CD4-positive, alpha-beta T cell (primary cell): Measurements from ENCODE around the gene KLF4. TPM values are rescaled to one million over a fixed set of nuclear protein-coding genes. Genes with fewer than 3 reads are reported as not detected.

Experiments used
- ATAC-seq: fragments of 200-7000 bp; cut with Tn5 transposase; one replicate; pipeline ENCODE4 v1.10.0; 2022; ENCODE audit warnings: mild to moderate bottlenecking; ENCODE audit not compliant: poor library complexity
- CTCF ChIA-PET: fragments of 350-600 bp; sonication (Branson Sonifier 250); formaldehyde crosslinking; loops from one replicate; lab custom pipeline; 2021; ENCODE audit warnings: antibody characterized with exemption, inconsistent platforms; lab: Charles Lee
- POLR2A ChIA-PET: fragments of 350-600 bp; sonication (Branson Sonifier 250); formaldehyde crosslinking; loops from one replicate; lab custom pipeline; 2021; ENCODE audit warnings: antibody characterized with exemption, inconsistent platforms; lab: Charles Lee
- DNase-seq, 14 experiments: peaks; one replicate each; pipeline ENCODE4 v3.0.0-alpha.2; 2013 to 2020; ENCODE audit warnings: mixed read lengths in 2 of 14
- H3K27ac ChIP-seq, 2 donors: one replicate each; pipeline versions ENCODE4 v1.5.1 to v1.7.0; 2013; ENCODE audit warnings: low read length in 2 of 2, low read depth in 1 of 2, mild to moderate bottlenecking in 1 of 2
- H3K27me3 ChIP-seq, 2 experiments: 1 replicate in 1 of 2; 2 replicates in 1 of 2; pipeline versions ENCODE4 v1.6.1 to v1.7.0; 2013; ENCODE audit warnings: low read length in 2 of 2, control low read depth in 1 of 2, mild to moderate bottlenecking in 1 of 2, moderate library complexity in 1 of 2; ENCODE audit not compliant: insufficient read depth in 2 of 2, control insufficient read depth in 1 of 2
- H3K36me3 ChIP-seq: one replicate; pipeline ENCODE4 v1.6.1; 2013; ENCODE audit warnings: low read length, control low read depth; ENCODE audit not compliant: insufficient read depth
- H3K4me1 ChIP-seq: one replicate; pipeline ENCODE4 v1.6.1; 2013; ENCODE audit warnings: low read length, control low read depth; ENCODE audit not compliant: insufficient read depth
- H3K4me3 ChIP-seq: one replicate; pipeline ENCODE4 v1.5.1; 2013; ENCODE audit warnings: mild to moderate bottlenecking, low read length, moderate library complexity
- H3K9me3 ChIP-seq, 2 experiments: 1 replicate in 1 of 2; 2 replicates in 1 of 2; pipeline versions ENCODE4 v1.6.1 to v1.7.0; 2013; ENCODE audit warnings: low read length in 2 of 2, mild to moderate bottlenecking in 2 of 2, control low read depth in 1 of 2, moderate library complexity in 1 of 2; ENCODE audit not compliant: control insufficient read depth in 1 of 2, insufficient read depth in 1 of 2
- H3K27ac Mint-ChIP-seq: one replicate; pipeline ENCODE4 v1.8.0; 2020; ENCODE audit warnings: mixed read lengths
- H3K27me3 Mint-ChIP-seq: one replicate; pipeline ENCODE4 v1.8.0; 2021; ENCODE audit warnings: mixed read lengths
- H3K36me3 Mint-ChIP-seq: one replicate; pipeline ENCODE4 v1.8.0; 2021; ENCODE audit warnings: low read depth, mixed read lengths
- H3K4me1 Mint-ChIP-seq: one replicate; pipeline ENCODE4 v1.8.0; 2021; ENCODE audit warnings: low read depth, mixed read lengths
- H3K4me3 Mint-ChIP-seq: one replicate; pipeline ENCODE4 v1.8.0; 2020; ENCODE audit warnings: mild to moderate bottlenecking, mixed read lengths
- H3K9me3 Mint-ChIP-seq: one replicate; pipeline ENCODE4 v1.8.0; 2020; ENCODE audit warnings: mixed read lengths
- intact Hi-C, 2 experiments: fragments of 100-400 bp; cut with DNase I in 1 of 2; cut with micrococcal nuclease in 1 of 2; formaldehyde crosslinking; loops; one replicate each; pipeline versions ENCODE4 v1.15.1 to v1.9.0; 2023 to 2025; cut with DNase I, micrococcal nuclease
- total RNA-seq, 174 experiments: library from RNA in 2 of 174; stranded (reverse) in 2 of 174; gene quantifications; one replicate each; pipeline ENCODE4 v1.2.3 and lab custom pipeline; 2021 to 2026
- TF ChIP-seq, protein P1 (sequence below): fragments of 200-600 bp; IDR thresholded peaks from one replicate; pipeline ENCODE4 v1.8.0; 2022; ENCODE audit warnings: antibody characterized with exemption, mild to moderate bottlenecking

The KLF4 gene
- total RNA-seq, 2 experiments from 2014 or later = 12.9 to 13.2 TPM

DNA sequence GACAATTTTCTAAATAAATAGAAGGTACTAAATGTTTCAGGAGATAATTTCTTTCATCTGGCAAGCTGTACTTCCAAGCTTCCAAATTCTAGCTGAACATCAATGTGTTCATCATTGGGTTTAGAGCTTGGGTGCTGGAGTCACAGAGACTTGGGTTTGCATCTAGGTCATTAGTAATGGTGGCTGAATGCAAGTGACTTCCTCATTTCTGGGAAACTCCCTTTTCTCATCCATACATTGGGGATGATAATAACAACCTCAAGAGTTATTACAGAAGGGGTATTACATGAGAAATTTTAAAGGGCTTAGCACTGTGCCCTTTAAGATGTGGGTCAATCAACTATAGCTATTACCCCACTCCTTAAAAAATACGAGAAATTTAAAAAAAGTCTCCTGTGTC, 41.1 kb upstream of the KLF4 start:
- H3K27me3 Mint-ChIP-seq = no peaks in the 10 kb centered on the region
- Histone ChIP-seq H3K27me3 (no peaks in the 10 kb centered on the region), H3K27ac (no peak overlapping the region), H3K4me3 (no peak overlapping the region), H3K4me1 (no peaks in the 10 kb centered on the region), H3K36me3 (no peaks in the 10 kb centered on the region), H3K9me3 (peaks cover 0 to 12% of the 10 kb centered on the region in 2 experiments)
- no peak overlapping the region for H3K4me3 Mint-ChIP-seq
- no peak overlapping the region for H3K27ac Mint-ChIP-seq
- ATAC-seq (no peak), DNase-seq (peak in 2 of 14 experiments; percentile 7 to 22)
- TF ChIP-seq, protein P1, sequence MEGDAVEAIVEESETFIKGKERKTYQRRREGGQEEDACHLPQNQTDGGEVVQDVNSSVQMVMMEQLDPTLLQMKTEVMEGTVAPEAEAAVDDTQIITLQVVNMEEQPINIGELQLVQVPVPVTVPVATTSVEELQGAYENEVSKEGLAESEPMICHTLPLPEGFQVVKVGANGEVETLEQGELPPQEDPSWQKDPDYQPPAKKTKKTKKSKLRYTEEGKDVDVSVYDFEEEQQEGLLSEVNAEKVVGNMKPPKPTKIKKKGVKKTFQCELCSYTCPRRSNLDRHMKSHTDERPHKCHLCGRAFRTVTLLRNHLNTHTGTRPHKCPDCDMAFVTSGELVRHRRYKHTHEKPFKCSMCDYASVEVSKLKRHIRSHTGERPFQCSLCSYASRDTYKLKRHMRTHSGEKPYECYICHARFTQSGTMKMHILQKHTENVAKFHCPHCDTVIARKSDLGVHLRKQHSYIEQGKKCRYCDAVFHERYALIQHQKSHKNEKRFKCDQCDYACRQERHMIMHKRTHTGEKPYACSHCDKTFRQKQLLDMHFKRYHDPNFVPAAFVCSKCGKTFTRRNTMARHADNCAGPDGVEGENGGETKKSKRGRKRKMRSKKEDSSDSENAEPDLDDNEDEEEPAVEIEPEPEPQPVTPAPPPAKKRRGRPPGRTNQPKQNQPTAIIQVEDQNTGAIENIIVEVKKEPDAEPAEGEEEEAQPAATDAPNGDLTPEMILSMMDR = no peak
- POLR2A ChIA-PET = interaction anchor here (0.5 kb wide), 1 partner anchor 9 kb away, joined by 3 read pairs; no protein-coding TSS in a partner anchor
- H3K9me3 Mint-ChIP-seq = peaks cover 2% of the 10 kb centered on the region
- H3K4me1 Mint-ChIP-seq = no peaks in the 10 kb centered on the region
- CTCF ChIA-PET = no interaction called here
- no peaks in the 10 kb centered on the region for H3K36me3 Mint-ChIP-seq
- intact Hi-C loops = no loop called here

DNA sequence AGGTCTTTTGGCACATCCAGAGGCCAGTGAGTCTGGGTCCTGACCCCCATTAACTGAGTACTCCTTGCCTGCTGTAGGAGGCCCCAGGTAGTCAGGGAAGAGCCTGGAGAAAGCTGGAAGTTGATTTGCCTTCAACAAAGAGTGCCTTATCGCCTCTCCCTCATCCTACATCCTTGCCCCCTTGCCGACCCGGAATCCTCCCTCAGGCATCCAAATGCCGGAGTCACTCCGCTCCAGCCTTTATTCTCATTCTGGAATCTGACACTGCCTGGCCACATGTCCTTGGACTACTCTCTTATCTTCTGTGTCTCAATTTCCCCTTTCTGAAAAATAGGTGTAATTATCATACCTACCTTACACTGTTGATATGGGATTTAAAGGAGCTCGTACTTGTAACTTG, 39.1 kb upstream of the KLF4 start:
- DNase-seq (no peak), ATAC-seq (no peak)
- no peaks in the 10 kb centered on the region for H3K4me1 ChIP-seq
- H3K27ac ChIP-seq = no peak overlapping the region
- Mint-ChIP-seq H3K27ac (no peak overlapping the region), H3K27me3 (no peaks in the 10 kb centered on the region), H3K4me1 (no peaks in the 10 kb centered on the region), H3K36me3 (no peaks in the 10 kb centered on the region), H3K9me3 (peaks cover 2% of the 10 kb centered on the region), H3K4me3 (no peak overlapping the region)
- no peaks in the 10 kb centered on the region for H3K27me3 ChIP-seq
- H3K36me3 ChIP-seq = no peaks in the 10 kb centered on the region
- H3K4me3 ChIP-seq = no peak overlapping the region
- POLR2A ChIA-PET = no interaction called here
- TF ChIP-seq, protein P1 = no peak
- intact Hi-C loops = no loop called here
- CTCF ChIA-PET = no interaction called here
- peaks cover 0 to 6% of the 10 kb centered on the region in 2 experiments for H3K9me3 ChIP-seq

DNA sequence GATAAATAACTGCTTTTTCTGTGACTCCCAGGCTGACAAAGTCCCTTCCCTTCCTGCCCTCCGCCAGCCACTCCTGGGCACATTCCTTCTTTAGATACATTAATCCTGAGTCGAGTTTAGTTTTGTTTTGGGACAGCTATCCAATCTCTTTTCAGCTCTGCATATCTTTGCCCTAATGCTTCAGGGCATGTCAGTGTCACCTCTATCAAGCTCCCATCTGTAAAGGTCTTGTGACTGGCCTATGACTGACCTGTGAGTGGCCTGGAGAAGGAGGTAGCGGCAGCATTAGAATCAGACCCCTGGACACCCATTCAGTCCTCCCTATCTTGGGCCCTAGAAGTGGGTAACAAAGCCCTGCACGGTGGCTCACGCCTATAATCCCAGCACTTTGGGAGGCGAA, 34.0 kb upstream of the KLF4 start:
- H3K27me3 Mint-ChIP-seq = no peaks in the 10 kb centered on the region
- H3K27ac ChIP-seq = no peak overlapping the region
- CTCF ChIA-PET = no interaction called here
- H3K36me3 ChIP-seq = no peaks in the 10 kb centered on the region
- ATAC-seq (no peak), DNase-seq (no peak)
- no peak overlapping the region for H3K27ac Mint-ChIP-seq
- H3K4me3 ChIP-seq = no peak overlapping the region
- H3K4me1 ChIP-seq = no peaks in the 10 kb centered on the region
- POLR2A ChIA-PET = no interaction called here
- TF ChIP-seq, protein P1 = no peak
- H3K27me3 ChIP-seq = no peaks in the 10 kb centered on the region
- peaks cover 2% of the 10 kb centered on the region for H3K9me3 Mint-ChIP-seq
- no peaks in the 10 kb centered on the region for H3K4me1 Mint-ChIP-seq
- no peak overlapping the region for H3K4me3 Mint-ChIP-seq
- H3K36me3 Mint-ChIP-seq = no peaks in the 10 kb centered on the region
- intact Hi-C loops = no loop called here
- H3K9me3 ChIP-seq = no peaks in the 10 kb centered on the region
